ENCODE data around the gene TIAM2. TPM values are rescaled to one million over a fixed set of nuclear protein-coding genes. Genes with fewer than 3 reads are reported as not detected.

TIAM2 gene
- total and polyA plus RNA-seq, 2 donors (not counting 3 experiments of a cell fraction or from before 2014, with no cell fraction given) = 9.6 to 18.5 TPM

DNA sequence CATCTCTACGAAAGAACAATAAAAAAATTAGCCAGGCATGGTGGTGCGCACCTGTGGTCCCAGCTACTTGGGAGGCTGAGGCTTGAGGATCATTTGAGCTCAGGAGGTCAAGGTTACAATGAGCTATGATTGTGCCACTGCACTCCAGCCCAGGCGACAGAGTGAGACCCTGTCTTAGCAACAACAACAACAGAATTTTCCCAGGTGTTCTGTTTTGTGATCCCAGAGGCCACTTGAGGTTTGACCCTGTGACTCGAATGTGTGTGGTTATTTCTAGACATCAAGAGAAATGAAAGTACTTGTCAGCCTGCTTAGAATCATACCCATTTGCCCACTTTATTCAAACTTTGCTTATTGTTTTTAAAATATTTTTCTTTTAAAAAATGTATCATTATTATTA, 151.1 kb downstream of the TIAM2 start:
- Histone ChIP-seq H3K79me2 (ENCODE audit: control insufficient read depth, insufficient read depth, low read length) (no peaks in the 10 kb centered on the region), H3K4me1 (ENCODE audit: control insufficient read depth, extremely low read depth, insufficient read depth, low read length) (peaks cover 32% of the 10 kb centered on the region), H3K9ac (replicated peaks; ENCODE audit: extremely low read depth, insufficient read depth, low read length) (no peak overlapping the region), H3K27me3 (ENCODE audit: control insufficient read depth in 2 of 2, insufficient read depth in 2 of 2, low read length in 2 of 2) (no peaks in the 10 kb centered on the region), H3K4me2 (ENCODE audit: insufficient read depth, low read length) (no peak overlapping the region), H4K20me1 (replicated peaks; ENCODE audit: control insufficient read depth, extremely low read depth, insufficient read depth, low read length) (no peaks in the 10 kb centered on the region), H3K36me3 (ENCODE audit: control insufficient read depth in 2 of 2, extremely low read depth in 1 of 2, insufficient read depth in 2 of 2, low read length in 2 of 2) (no peaks in the 10 kb centered on the region), H2AFZ (ENCODE audit: low read depth, low read length) (no peak overlapping the region), H3K9me3 (replicated peaks; ENCODE audit: control insufficient read depth, insufficient read depth, low read length) (no peaks in the 10 kb centered on the region), H3K27ac (ENCODE audit: insufficient read depth, low read depth, low read length) (no peak overlapping the region), H3K9me1 (replicated peaks; ENCODE audit: control insufficient read depth, extremely low read depth, insufficient read depth, low read length) (no peaks in the 10 kb centered on the region), H3K4me3 (replicated peaks in 1 of 3; ENCODE audit: insufficient read depth in 1 of 3, low read depth in 1 of 3, low read length in 3 of 3) (no peak overlapping the region)
- DNase-seq (ENCODE audit: low read depth, low spot score) (no peak), FAIRE-seq (no peak)
- BruUV-seq (replicated peaks) = no TSS peak
- ChIA-PET POLR2A (no interaction called here), CTCF (no interaction called here)
- dilution Hi-C loops (cut with MboI; ENCODE audit: extremely low pct_ligation_motif_present, low sequenced_read_pairs) (no loop called here), intact Hi-C loops (cut with micrococcal nuclease) (no loop called here)
- TF ChIP-seq EZH2 (IDR thresholded peaks at IDR 0.05; ENCODE audit: borderline replicate concordance, low read depth, low read length, severe bottlenecking) (no peak), POLR2A (IDR thresholded peaks at IDR 0.05; ENCODE audit: low read depth, low read length) (no peak), MYC (IDR thresholded peaks at IDR 0.05; ENCODE audit: low read depth, low read length) (no peak), FOS (IDR thresholded peaks at IDR 0.05; ENCODE audit: borderline replicate concordance, insufficient read depth, low read length) (no peak), JUN (IDR thresholded peaks at IDR 0.05; ENCODE audit: borderline replicate concordance, insufficient read depth, insufficient read length, low read depth) (no peak), GATA2 (IDR thresholded peaks at IDR 0.05; ENCODE audit: insufficient read depth, insufficient read length, low read depth, low read length) (no peak), POLR2AphosphoS5 (IDR thresholded peaks at IDR 0.05; ENCODE audit: insufficient read depth, low read depth, low read length) (no peak)
- TF ChIP-seq, protein P1, sequence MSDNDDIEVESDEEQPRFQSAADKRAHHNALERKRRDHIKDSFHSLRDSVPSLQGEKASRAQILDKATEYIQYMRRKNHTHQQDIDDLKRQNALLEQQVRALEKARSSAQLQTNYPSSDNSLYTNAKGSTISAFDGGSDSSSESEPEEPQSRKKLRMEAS (IDR thresholded peaks at IDR 0.05; ENCODE audit: insufficient read depth, insufficient read length) = no peak
- TF ChIP-seq, protein P2, sequence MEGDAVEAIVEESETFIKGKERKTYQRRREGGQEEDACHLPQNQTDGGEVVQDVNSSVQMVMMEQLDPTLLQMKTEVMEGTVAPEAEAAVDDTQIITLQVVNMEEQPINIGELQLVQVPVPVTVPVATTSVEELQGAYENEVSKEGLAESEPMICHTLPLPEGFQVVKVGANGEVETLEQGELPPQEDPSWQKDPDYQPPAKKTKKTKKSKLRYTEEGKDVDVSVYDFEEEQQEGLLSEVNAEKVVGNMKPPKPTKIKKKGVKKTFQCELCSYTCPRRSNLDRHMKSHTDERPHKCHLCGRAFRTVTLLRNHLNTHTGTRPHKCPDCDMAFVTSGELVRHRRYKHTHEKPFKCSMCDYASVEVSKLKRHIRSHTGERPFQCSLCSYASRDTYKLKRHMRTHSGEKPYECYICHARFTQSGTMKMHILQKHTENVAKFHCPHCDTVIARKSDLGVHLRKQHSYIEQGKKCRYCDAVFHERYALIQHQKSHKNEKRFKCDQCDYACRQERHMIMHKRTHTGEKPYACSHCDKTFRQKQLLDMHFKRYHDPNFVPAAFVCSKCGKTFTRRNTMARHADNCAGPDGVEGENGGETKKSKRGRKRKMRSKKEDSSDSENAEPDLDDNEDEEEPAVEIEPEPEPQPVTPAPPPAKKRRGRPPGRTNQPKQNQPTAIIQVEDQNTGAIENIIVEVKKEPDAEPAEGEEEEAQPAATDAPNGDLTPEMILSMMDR (IDR thresholded peaks at IDR 0.05; ENCODE audit: extremely low read depth in 1 of 2, insufficient read depth in 1 of 2, low read depth in 1 of 2, low read length in 2 of 2) = no peak

Data from endothelial cell of umbilical vein (primary cell).